ENCODE results near the gene CNDP2. TPM values are rescaled to one million over a fixed set of nuclear protein-coding genes. Genes with fewer than 3 reads are reported as not detected.

Gene CNDP2
- total RNA-seq, 1 experiment from 2014 or later, result 75.3 TPM

DNA sequence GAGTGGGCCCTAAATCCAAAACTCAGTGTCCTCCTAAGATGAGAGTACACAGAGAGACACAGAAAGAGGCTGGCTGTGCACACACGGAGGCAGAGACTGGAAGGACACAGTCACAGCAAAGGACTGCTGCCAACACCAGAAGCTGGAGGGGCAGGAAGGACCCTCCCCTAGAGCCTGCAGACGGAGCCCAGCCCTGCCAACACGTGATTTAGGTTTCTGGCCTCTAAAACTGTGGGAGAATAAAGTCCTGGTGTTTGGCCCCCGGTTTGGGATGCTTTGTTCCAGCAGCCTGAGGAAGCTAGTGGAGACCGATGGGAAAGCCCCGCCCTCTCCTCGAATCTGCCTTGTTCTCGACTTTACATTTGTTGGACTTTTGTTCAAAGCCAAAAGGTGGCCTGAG, 48.7 kb downstream of the CNDP2 start:
- intact Hi-C loops (cut with micrococcal nuclease; ENCODE audit: unreplicated experiment), result no loop called here
- no peak for DNase-seq (ENCODE audit: low spot score)
- POLR2A ChIA-PET (ENCODE audit: low non-redundant PET), result no interaction called here
- BruUV-seq (replicated peaks), result no TSS peak
- Histone ChIP-seq H3K9me3 (ENCODE audit: low read depth, low read length, poor library complexity, severe bottlenecking) (no peaks in the 10 kb centered on the region), H3K27me3 (replicated peaks; ENCODE audit: insufficient read depth, low read depth, low read length, poor library complexity) (no peaks in the 10 kb centered on the region), H3K4me1 (ENCODE audit: insufficient read depth, low read length, poor library complexity, severe bottlenecking) (no peaks in the 10 kb centered on the region), H3K27ac (ENCODE audit: low read depth, low read length, poor library complexity, severe bottlenecking) (no peak overlapping the region), H3K36me3 (ENCODE audit: insufficient read depth, low read length, poor library complexity, severe bottlenecking) (no peaks in the 10 kb centered on the region), H3K4me3 (ENCODE audit: low read depth, low read length, poor library complexity, severe bottlenecking) (no peak overlapping the region)
- TF ChIP-seq, protein P1, sequence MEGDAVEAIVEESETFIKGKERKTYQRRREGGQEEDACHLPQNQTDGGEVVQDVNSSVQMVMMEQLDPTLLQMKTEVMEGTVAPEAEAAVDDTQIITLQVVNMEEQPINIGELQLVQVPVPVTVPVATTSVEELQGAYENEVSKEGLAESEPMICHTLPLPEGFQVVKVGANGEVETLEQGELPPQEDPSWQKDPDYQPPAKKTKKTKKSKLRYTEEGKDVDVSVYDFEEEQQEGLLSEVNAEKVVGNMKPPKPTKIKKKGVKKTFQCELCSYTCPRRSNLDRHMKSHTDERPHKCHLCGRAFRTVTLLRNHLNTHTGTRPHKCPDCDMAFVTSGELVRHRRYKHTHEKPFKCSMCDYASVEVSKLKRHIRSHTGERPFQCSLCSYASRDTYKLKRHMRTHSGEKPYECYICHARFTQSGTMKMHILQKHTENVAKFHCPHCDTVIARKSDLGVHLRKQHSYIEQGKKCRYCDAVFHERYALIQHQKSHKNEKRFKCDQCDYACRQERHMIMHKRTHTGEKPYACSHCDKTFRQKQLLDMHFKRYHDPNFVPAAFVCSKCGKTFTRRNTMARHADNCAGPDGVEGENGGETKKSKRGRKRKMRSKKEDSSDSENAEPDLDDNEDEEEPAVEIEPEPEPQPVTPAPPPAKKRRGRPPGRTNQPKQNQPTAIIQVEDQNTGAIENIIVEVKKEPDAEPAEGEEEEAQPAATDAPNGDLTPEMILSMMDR (conservative IDR thresholded peaks at IDR 0.05; ENCODE audit: low read depth, low read length), result no peak
- TF ChIP-seq EZH2 (IDR thresholded peaks at IDR 0.05; ENCODE audit: borderline replicate concordance, low read depth, low read length, poor library complexity, severe bottlenecking), result no peak
- CTCF ChIA-PET, result no interaction called here

DNA sequence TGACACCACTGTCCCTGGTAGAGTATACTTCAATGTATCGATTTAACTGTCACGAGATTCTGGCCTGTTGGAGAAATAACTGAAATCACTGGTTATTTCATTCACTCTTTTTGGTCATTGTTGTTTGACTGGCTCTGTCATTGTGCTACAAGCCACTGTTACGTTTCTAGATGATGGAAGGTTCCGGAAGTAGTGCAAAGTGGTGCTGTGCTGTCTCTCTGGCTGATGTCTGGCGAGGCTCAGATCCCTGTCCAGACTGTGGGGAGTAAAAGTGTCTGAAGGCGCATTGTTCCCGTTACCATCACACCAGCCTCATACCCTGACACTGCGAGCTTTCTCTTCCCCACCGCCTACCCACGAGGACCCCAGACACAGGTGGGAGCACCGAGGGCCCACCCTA, 49.8 kb downstream of the CNDP2 start:
- DNase-seq (ENCODE audit: low spot score), result no peak
- Histone ChIP-seq H3K4me1 (ENCODE audit: insufficient read depth, low read length, poor library complexity, severe bottlenecking) (no peaks in the 10 kb centered on the region), H3K36me3 (ENCODE audit: insufficient read depth, low read length, poor library complexity, severe bottlenecking) (no peaks in the 10 kb centered on the region), H3K27me3 (replicated peaks; ENCODE audit: insufficient read depth, low read depth, low read length, poor library complexity) (no peaks in the 10 kb centered on the region), H3K4me3 (ENCODE audit: low read depth, low read length, poor library complexity, severe bottlenecking) (no peak overlapping the region), H3K27ac (ENCODE audit: low read depth, low read length, poor library complexity, severe bottlenecking) (no peak overlapping the region), H3K9me3 (ENCODE audit: low read depth, low read length, poor library complexity, severe bottlenecking) (no peaks in the 10 kb centered on the region)
- CTCF ChIA-PET, result no interaction called here
- TF ChIP-seq, protein P1 (conservative IDR thresholded peaks at IDR 0.05; ENCODE audit: low read depth, low read length), result no peak
- TF ChIP-seq EZH2 (IDR thresholded peaks at IDR 0.05; ENCODE audit: borderline replicate concordance, low read depth, low read length, poor library complexity, severe bottlenecking), result no peak
- POLR2A ChIA-PET (ENCODE audit: low non-redundant PET), result no interaction called here
- BruUV-seq (replicated peaks), result no TSS peak
- intact Hi-C loops (cut with micrococcal nuclease; ENCODE audit: unreplicated experiment), result no loop called here

DNA sequence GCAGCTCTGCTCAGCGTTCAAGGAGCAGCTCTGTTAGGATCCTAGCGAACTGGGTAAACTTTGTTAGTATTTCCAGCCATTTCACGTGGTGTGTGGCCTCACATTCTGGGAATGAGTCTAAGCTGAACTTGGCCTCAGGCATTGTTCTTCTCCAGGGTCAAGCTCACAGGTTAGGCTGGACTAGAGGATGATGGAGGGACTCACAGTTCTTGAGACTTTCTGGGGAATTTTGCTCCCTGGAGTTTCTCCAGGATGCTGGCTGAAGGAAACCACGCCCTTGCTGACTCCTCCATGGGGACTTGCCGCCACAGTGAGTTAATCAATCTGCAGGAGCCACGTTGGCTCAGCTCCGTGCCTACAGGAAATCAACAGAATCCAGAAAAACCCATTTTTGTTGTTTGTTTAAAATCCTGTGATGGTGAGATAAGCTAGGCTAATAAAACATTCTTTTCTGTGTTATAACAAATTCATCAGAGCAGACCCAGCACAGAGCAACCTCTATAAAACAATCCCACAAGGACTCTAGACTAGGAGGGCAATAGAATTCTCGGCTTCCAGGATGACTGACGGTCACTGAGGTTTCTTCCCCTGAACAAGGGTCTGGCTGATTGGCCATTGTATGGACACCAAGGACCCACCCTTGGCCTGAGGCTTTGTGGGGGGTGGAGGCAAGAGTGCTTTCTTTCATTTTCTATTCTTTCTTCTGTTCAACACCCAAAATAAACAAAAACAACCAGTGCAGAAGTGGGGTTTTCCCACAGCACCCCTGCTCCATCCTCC, 50.8 kb downstream of the CNDP2 start:
- no TSS peak for BruUV-seq (replicated peaks)

More for the DNA sequence above, 50.8 kb downstream of the CNDP2 start:
- no peak for TF ChIP-seq EZH2 (IDR thresholded peaks at IDR 0.05; ENCODE audit: borderline replicate concordance, low read depth, low read length, poor library complexity, severe bottlenecking)
- TF ChIP-seq, protein P1 (conservative IDR thresholded peaks at IDR 0.05; ENCODE audit: low read depth, low read length), result no peak
- Histone ChIP-seq H3K4me3 (ENCODE audit: low read depth, low read length, poor library complexity, severe bottlenecking) (no peak overlapping the region), H3K27me3 (replicated peaks; ENCODE audit: insufficient read depth, low read depth, low read length, poor library complexity) (no peaks in the 10 kb centered on the region), H3K27ac (ENCODE audit: low read depth, low read length, poor library complexity, severe bottlenecking) (no peak overlapping the region), H3K9me3 (ENCODE audit: low read depth, low read length, poor library complexity, severe bottlenecking) (no peaks in the 10 kb centered on the region), H3K4me1 (ENCODE audit: insufficient read depth, low read length, poor library complexity, severe bottlenecking) (no peaks in the 10 kb centered on the region), H3K36me3 (ENCODE audit: insufficient read depth, low read length, poor library complexity, severe bottlenecking) (no peaks in the 10 kb centered on the region)
- ChIA-PET POLR2A (ENCODE audit: low non-redundant PET) (no interaction called here), CTCF (no interaction called here)
- intact Hi-C loops (cut with micrococcal nuclease; ENCODE audit: unreplicated experiment), result no loop called here
- DNase-seq (ENCODE audit: low spot score), result no peak

Data from A673 (cell line).